ENCODE results near the gene AP2A2.

- no peak for TF ChIP-seq CTCF (IDR thresholded peaks at IDR 0.05)
- no peak for TF ChIP-seq POLR2AphosphoS5 (IDR thresholded peaks at IDR 0.05)
Observed at GRCh38 chr11:977830-978720, 52.4 kb downstream of the AP2A2 start.

All from prostate gland (tissue), 2 donors.